ENCODE results near the gene ECHDC1. TPM values are rescaled to one million over a fixed set of nuclear protein-coding genes. Genes with fewer than 3 reads are reported as not detected.

The ECHDC1 gene
- total RNA-seq, 1 experiment from 2014 or later = 47.2 TPM

DNA sequence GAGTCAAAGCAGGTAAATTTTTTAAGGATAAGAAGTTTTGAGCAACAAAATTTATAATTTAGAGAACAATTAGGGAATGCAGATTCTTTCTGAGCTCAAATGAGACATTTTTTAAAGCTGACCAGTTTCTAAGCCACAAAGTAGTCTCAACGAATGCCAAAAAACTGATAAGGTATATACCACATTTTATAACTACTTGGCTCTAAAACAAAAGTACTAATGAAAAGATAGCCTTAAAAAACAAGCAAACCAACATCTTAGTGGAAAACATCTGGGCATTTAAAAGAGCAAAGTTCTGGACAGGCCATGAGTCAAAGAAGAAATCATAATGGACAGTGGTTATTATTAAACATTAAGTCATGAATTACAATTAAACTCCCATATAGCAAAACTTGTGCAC is 99.9 kb downstream of the ECHDC1 start:
- H2AFZ ChIP-seq (ENCODE audit: low read depth, low read length, poor library complexity, severe bottlenecking) = no peak overlapping the region
- intact Hi-C loops (cut with micrococcal nuclease) = no loop called here
- H3K9ac ChIP-seq (ENCODE audit: low read length) = no peak overlapping the region
- no peak for ATAC-seq
- POLR2A ChIA-PET = interaction anchor here (1.4 kb wide), 1 partner anchor 23 kb away, joined by 4 read pairs; the partner anchor contains the start of gene RNF146
- H3K9me3 ChIP-seq (ENCODE audit: control insufficient read depth in 1 of 2, insufficient read depth in 1 of 2, low read depth in 1 of 2, low read length in 2 of 2) = no peaks in the 10 kb centered on the region; a peak in 1 of 4 replicates
- CTCF ChIA-PET = no interaction called here
- H3K4me2 ChIP-seq (ENCODE audit: low read length) = no peak overlapping the region
- no peak overlapping the region for H3K27ac ChIP-seq (ENCODE audit: low read depth, low read length)
- no peaks in the 10 kb centered on the region for H3K9me2 ChIP-seq (ENCODE audit: insufficient read depth)
- no peaks in the 10 kb centered on the region for H3K4me1 ChIP-seq (ENCODE audit: control insufficient read depth in 1 of 2, insufficient read depth in 2 of 2, low read length in 2 of 2)
- H3K36me3 ChIP-seq (ENCODE audit: control insufficient read depth in 1 of 2, insufficient read depth in 2 of 2, low read length in 2 of 2) = no peaks in the 10 kb centered on the region
- no peaks in the 10 kb centered on the region for H4K20me1 ChIP-seq (ENCODE audit: insufficient read depth)
- no peaks in the 10 kb centered on the region for H3K79me2 ChIP-seq (ENCODE audit: insufficient read depth, low read length)
- H3K27me3 ChIP-seq (ENCODE audit: insufficient read depth, low read length) = no peaks in the 10 kb centered on the region
- no TSS peak for BruUV-seq (replicated peaks)
- H3K4me3 ChIP-seq (replicated peaks in 1 of 2; ENCODE audit: low read depth in 1 of 2, low read length in 2 of 2) = no peak overlapping the region
- TF ChIP-seq TCF7L2 (IDR thresholded peaks at IDR 0.05; ENCODE audit: borderline replicate concordance, extremely low read depth, insufficient read depth, insufficient read length) (no peak), POLR2A (IDR thresholded peaks at IDR 0.05; ENCODE audit: borderline replicate concordance, extremely low read depth, insufficient read depth, insufficient read length) (no peak), CBX3 (IDR thresholded peaks at IDR 0.05; ENCODE audit: low read depth) (no peak), ELF1 (IDR thresholded peaks at IDR 0.05; ENCODE audit: borderline replicate concordance, low read depth) (no peak), EZH2phosphoT487 (IDR thresholded peaks at IDR 0.05; ENCODE audit: borderline replicate concordance) (no peak), FOSL1 (IDR thresholded peaks at IDR 0.05; ENCODE audit: low read depth) (no peak), SRF (IDR thresholded peaks at IDR 0.05; ENCODE audit: low read depth) (no peak), ZNF274 (IDR thresholded peaks at IDR 0.05; ENCODE audit: low read depth, low read length) (no peak), POLR2AphosphoS5 (IDR thresholded peaks at IDR 0.05; ENCODE audit: low read depth, low read length) (no peak)
- TF ChIP-seq, protein P1, sequence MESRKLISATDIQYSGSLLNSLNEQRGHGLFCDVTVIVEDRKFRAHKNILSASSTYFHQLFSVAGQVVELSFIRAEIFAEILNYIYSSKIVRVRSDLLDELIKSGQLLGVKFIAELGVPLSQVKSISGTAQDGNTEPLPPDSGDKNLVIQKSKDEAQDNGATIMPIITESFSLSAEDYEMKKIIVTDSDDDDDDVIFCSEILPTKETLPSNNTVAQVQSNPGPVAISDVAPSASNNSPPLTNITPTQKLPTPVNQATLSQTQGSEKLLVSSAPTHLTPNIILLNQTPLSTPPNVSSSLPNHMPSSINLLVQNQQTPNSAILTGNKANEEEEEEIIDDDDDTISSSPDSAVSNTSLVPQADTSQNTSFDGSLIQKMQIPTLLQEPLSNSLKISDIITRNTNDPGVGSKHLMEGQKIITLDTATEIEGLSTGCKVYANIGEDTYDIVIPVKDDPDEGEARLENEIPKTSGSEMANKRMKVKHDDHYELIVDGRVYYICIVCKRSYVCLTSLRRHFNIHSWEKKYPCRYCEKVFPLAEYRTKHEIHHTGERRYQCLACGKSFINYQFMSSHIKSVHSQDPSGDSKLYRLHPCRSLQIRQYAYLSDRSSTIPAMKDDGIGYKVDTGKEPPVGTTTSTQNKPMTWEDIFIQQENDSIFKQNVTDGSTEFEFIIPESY (IDR thresholded peaks at IDR 0.05; ENCODE audit: extremely low read depth, insufficient replicate concordance, low read length) = no peak
- TF ChIP-seq, protein P2, sequence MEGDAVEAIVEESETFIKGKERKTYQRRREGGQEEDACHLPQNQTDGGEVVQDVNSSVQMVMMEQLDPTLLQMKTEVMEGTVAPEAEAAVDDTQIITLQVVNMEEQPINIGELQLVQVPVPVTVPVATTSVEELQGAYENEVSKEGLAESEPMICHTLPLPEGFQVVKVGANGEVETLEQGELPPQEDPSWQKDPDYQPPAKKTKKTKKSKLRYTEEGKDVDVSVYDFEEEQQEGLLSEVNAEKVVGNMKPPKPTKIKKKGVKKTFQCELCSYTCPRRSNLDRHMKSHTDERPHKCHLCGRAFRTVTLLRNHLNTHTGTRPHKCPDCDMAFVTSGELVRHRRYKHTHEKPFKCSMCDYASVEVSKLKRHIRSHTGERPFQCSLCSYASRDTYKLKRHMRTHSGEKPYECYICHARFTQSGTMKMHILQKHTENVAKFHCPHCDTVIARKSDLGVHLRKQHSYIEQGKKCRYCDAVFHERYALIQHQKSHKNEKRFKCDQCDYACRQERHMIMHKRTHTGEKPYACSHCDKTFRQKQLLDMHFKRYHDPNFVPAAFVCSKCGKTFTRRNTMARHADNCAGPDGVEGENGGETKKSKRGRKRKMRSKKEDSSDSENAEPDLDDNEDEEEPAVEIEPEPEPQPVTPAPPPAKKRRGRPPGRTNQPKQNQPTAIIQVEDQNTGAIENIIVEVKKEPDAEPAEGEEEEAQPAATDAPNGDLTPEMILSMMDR (IDR thresholded peaks at IDR 0.05 in 2 of 3, conservative IDR thresholded peaks at IDR 0.05 in 1 of 3; ENCODE audit: borderline replicate concordance in 1 of 3, insufficient read depth in 1 of 3, low read depth in 2 of 3, low read length in 2 of 3) = no peak
- TF ChIP-seq, protein P3, sequence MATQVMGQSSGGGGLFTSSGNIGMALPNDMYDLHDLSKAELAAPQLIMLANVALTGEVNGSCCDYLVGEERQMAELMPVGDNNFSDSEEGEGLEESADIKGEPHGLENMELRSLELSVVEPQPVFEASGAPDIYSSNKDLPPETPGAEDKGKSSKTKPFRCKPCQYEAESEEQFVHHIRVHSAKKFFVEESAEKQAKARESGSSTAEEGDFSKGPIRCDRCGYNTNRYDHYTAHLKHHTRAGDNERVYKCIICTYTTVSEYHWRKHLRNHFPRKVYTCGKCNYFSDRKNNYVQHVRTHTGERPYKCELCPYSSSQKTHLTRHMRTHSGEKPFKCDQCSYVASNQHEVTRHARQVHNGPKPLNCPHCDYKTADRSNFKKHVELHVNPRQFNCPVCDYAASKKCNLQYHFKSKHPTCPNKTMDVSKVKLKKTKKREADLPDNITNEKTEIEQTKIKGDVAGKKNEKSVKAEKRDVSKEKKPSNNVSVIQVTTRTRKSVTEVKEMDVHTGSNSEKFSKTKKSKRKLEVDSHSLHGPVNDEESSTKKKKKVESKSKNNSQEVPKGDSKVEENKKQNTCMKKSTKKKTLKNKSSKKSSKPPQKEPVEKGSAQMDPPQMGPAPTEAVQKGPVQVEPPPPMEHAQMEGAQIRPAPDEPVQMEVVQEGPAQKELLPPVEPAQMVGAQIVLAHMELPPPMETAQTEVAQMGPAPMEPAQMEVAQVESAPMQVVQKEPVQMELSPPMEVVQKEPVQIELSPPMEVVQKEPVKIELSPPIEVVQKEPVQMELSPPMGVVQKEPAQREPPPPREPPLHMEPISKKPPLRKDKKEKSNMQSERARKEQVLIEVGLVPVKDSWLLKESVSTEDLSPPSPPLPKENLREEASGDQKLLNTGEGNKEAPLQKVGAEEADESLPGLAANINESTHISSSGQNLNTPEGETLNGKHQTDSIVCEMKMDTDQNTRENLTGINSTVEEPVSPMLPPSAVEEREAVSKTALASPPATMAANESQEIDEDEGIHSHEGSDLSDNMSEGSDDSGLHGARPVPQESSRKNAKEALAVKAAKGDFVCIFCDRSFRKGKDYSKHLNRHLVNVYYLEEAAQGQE (IDR thresholded peaks at IDR 0.05; ENCODE audit: low read depth) = no peak
- TF ChIP-seq, protein P4, sequence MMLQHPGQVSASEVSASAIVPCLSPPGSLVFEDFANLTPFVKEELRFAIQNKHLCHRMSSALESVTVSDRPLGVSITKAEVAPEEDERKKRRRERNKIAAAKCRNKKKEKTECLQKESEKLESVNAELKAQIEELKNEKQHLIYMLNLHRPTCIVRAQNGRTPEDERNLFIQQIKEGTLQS (IDR thresholded peaks at IDR 0.05) = no peak
- RAD21 ChIA-PET (ENCODE audit: low non-redundant PET in 1 of 2, low total read pairs in 2 of 2, uncharacterized antibody in 2 of 2, unreplicated experiment in 2 of 2) = no interaction called here
- no peak for DNase-seq (ENCODE audit: low read depth, low spot score)

Data from HCT116 (cell line).